ENCODE results near the gene ICE1. TPM values are rescaled to one million over a fixed set of nuclear protein-coding genes. Genes with fewer than 3 reads are reported as not detected.

Gene ICE1
- total and polyA plus RNA-seq, 8 donors, result 22.3 to 32.0 (median 30.5) TPM

GRCh38 chr5:5454391-5454790, 31.9 kb downstream of the ICE1 start:
- H3K4me3 ChIP-seq, result no peak overlapping the region
- intact Hi-C loops (cut with DNase I), result no loop called here
- H3K27me3 ChIP-seq, result no peaks in the 10 kb centered on the region
- TF ChIP-seq CTCF (IDR thresholded peaks at IDR 0.05), result no peak
- H3K27ac ChIP-seq, result no peak overlapping the region
- H3K4me1 ChIP-seq, result no peaks in the 10 kb centered on the region
- peaks cover 0 to 76% of the 10 kb centered on the region in 2 donors for H3K36me3 ChIP-seq
- peak; percentile 36 for ATAC-seq
- DNase-seq, result no peak
- H3K9me3 ChIP-seq, result no peaks in the 10 kb centered on the region

GRCh38 chr5:5456858-5457257, 34.4 kb downstream of the ICE1 start:
- Histone ChIP-seq H3K9me3 (no peaks in the 10 kb centered on the region), H3K4me1 (no peaks in the 10 kb centered on the region), H3K4me3 (no peak overlapping the region), H3K36me3 (peaks cover 0 to 83% of the 10 kb centered on the region in 2 donors), H3K27me3 (no peaks in the 10 kb centered on the region), H3K27ac (no peak overlapping the region)
- ATAC-seq (no peak), DNase-seq (peak in 1 of 4 donors; percentile 10)
- TF ChIP-seq CTCF (IDR thresholded peaks at IDR 0.05), result no peak
- intact Hi-C loops (cut with DNase I), result no loop called here

GRCh38 chr5:5460311-5460710, 37.8 kb downstream of the ICE1 start:
- H3K27me3 ChIP-seq, result no peaks in the 10 kb centered on the region
- intact Hi-C loops (cut with DNase I), result no loop called here
- H3K27ac ChIP-seq, result no peak overlapping the region
- no peak overlapping the region for H3K4me3 ChIP-seq
- peaks cover 0 to 100% of the 10 kb centered on the region in 2 donors for H3K36me3 ChIP-seq
- H3K9me3 ChIP-seq, result no peaks in the 10 kb centered on the region
- DNase-seq (no peak), ATAC-seq (no peak)
- TF ChIP-seq CTCF (IDR thresholded peaks at IDR 0.05), result no peak
- H3K4me1 ChIP-seq, result no peaks in the 10 kb centered on the region

GRCh38 chr5:5461012-5461411, 38.5 kb downstream of the ICE1 start:
- intact Hi-C loops (cut with DNase I), result no loop called here
- no peak overlapping the region for H3K27ac ChIP-seq
- H3K4me3 ChIP-seq, result no peak overlapping the region
- peaks cover 0 to 100% of the 10 kb centered on the region in 2 donors for H3K36me3 ChIP-seq
- no peak for TF ChIP-seq CTCF (IDR thresholded peaks at IDR 0.05)
- no peaks in the 10 kb centered on the region for H3K4me1 ChIP-seq
- no peaks in the 10 kb centered on the region for H3K27me3 ChIP-seq
- ATAC-seq (no peak), DNase-seq (no peak)
- H3K9me3 ChIP-seq, result no peaks in the 10 kb centered on the region

GRCh38 chr5:5464036-5464715, 41.7 kb downstream of the ICE1 start:
- DNase-seq (peak in 1 of 4 donors; percentile 55), ATAC-seq (no peak)
- no peaks in the 10 kb centered on the region for H3K9me3 ChIP-seq
- no peak overlapping the region for H3K4me3 ChIP-seq
- no peak overlapping the region for H3K27ac ChIP-seq
- intact Hi-C loops (cut with DNase I), result no loop called here
- peaks cover 0 to 94% of the 10 kb centered on the region in 2 donors for H3K36me3 ChIP-seq
- H3K27me3 ChIP-seq, result no peaks in the 10 kb centered on the region
- TF ChIP-seq CTCF (IDR thresholded peaks at IDR 0.05), result no peak
- H3K4me1 ChIP-seq, result no peaks in the 10 kb centered on the region

All from left lung (tissue), 10 donors.